OCI-LY3 (cell line): ENCODE results near the gene RANBP6.

Experiments used
- H2AFZ ChIP-seq: fragments of 200-600, 300-600 bp; shearing (Covaris generic); 2 replicates; pipeline ENCODE4 v1.6.0; 2014; ENCODE audit warnings: antibody characterized with exemption, low read depth, low read length
- H3K27ac ChIP-seq: fragments of 200-600, 300-600 bp; sonication (generic); 2 replicates; pipeline ENCODE4 v1.5.1; 2014; ENCODE audit warnings: mild to moderate bottlenecking, low read length, moderate library complexity, mixed read lengths
- H3K27me3 ChIP-seq: fragments of 200-600, 300-600 bp; sonication (generic); 2 replicates; pipeline ENCODE4 v1.6.1; 2014; ENCODE audit warnings: low read depth, low read length, mixed read lengths
- H3K36me3 ChIP-seq: fragments of 200-600, 300-600 bp; sonication (generic); replicated peaks from 2 replicates; pipeline ENCODE3; 2014; ENCODE audit warnings: low read depth, low read length, mixed read lengths
- H3K4me1 ChIP-seq: fragments of 300-600, 200-600 bp; sonication (generic); 2 replicates; pipeline ENCODE4 v1.6.1; 2014; ENCODE audit warnings: low read length, mixed read lengths
- H3K4me2 ChIP-seq: fragments of 200-600, 300-600 bp; sonication (generic); 2 replicates; pipeline ENCODE4 v1.6.1; 2014; ENCODE audit warnings: low read length, mixed read lengths
- H3K4me3 ChIP-seq: fragments of 300-600, 200-600 bp; sonication (generic); 2 replicates; pipeline ENCODE4 v1.5.1; 2014; ENCODE audit warnings: antibody characterized with exemption, mild to moderate bottlenecking, low read length, moderate library complexity
- H3K79me2 ChIP-seq: fragments of 300-600, 200-600 bp; shearing (Covaris generic); 2 replicates; pipeline ENCODE4 v1.6.1; 2014; ENCODE audit warnings: mild to moderate bottlenecking, low read length, mixed read lengths
- H3K9ac ChIP-seq: fragments of 300-600, 200-600 bp; shearing (Covaris generic); 2 replicates; pipeline ENCODE4 v1.6.0; 2014; ENCODE audit warnings: mild to moderate bottlenecking, low read length, moderate library complexity
- H3K9me3 ChIP-seq: fragments of 200-600, 300-600 bp; shearing (Covaris generic); 2 replicates; pipeline ENCODE4 v1.6.1; 2014; ENCODE audit warnings: low read length, mixed read lengths; ENCODE audit not compliant: insufficient read depth
- H4K20me1 ChIP-seq: fragments of 200-600, 300-600 bp; sonication (generic); 2 replicates; pipeline ENCODE4 v1.6.1; 2016; ENCODE audit warnings: low read length, mixed read lengths; ENCODE audit not compliant: insufficient read depth
- EZH2phosphoT487 ChIP-seq: fragments of 200-600 bp; shearing (Covaris generic); IDR thresholded peaks from 2 replicates; pipeline ENCODE4 v1.6.1; 2018; ENCODE audit warnings: antibody characterized with exemption, mixed run types, low read depth
- TF ChIP-seq, protein P1 (sequence below): fragments of 200-600, 300-600 bp; sonication (generic); IDR thresholded peaks from 2 replicates; pipeline ENCODE4 v1.5.1; 2014; ENCODE audit warnings: antibody characterized with exemption, low read length, low read depth

The RANBP6 gene

DNA sequence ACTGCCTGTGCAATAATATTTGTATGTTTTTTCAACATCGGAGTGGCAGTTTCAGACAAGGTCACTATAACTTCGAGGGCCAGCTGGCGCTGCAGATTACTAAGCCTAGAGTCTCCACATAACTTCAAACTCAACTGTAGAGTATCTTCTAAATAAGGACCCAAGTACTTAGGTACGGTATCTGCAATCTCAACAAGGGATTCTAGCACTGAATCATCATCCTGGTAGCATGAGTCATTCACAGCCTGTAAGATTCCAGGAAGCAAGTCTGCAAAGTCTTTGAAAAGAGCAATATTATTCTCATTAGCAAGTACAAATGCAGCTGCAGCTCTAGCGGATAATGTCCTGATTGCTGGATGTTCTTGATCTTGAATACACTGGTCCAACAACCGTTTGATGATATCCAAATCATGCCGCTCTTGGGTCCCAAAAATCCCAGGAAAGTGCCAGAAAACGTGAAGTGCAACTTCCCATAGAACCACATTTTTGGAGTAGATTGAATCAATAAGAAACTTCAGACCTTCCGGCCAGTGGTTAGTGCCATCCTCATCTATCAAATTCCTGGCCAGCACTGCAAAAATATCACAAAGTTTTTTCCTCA, 654 bp downstream of the RANBP6 start:
- H3K9ac ChIP-seq: peak overlapping the region; percentile 77
- no peaks in the 10 kb centered on the region for H3K27me3 ChIP-seq
- peak overlapping the region; percentile 35 for H3K27ac ChIP-seq
- peaks cover 56% of the 10 kb centered on the region for H3K79me2 ChIP-seq
- H3K4me1 ChIP-seq: peaks cover 13% of the 10 kb centered on the region
- TF ChIP-seq, protein P1, sequence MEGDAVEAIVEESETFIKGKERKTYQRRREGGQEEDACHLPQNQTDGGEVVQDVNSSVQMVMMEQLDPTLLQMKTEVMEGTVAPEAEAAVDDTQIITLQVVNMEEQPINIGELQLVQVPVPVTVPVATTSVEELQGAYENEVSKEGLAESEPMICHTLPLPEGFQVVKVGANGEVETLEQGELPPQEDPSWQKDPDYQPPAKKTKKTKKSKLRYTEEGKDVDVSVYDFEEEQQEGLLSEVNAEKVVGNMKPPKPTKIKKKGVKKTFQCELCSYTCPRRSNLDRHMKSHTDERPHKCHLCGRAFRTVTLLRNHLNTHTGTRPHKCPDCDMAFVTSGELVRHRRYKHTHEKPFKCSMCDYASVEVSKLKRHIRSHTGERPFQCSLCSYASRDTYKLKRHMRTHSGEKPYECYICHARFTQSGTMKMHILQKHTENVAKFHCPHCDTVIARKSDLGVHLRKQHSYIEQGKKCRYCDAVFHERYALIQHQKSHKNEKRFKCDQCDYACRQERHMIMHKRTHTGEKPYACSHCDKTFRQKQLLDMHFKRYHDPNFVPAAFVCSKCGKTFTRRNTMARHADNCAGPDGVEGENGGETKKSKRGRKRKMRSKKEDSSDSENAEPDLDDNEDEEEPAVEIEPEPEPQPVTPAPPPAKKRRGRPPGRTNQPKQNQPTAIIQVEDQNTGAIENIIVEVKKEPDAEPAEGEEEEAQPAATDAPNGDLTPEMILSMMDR: no peak
- no peak for TF ChIP-seq EZH2phosphoT487
- H3K9me3 ChIP-seq: no peaks in the 10 kb centered on the region
- peak overlapping the region; percentile 96; the same call in 1 of the 2 replicates for H2AFZ ChIP-seq
- peaks cover 14% of the 10 kb centered on the region for H3K36me3 ChIP-seq
- H4K20me1 ChIP-seq: no peaks in the 10 kb centered on the region
- peak overlapping the region; percentile 91 for H3K4me3 ChIP-seq
- peak overlapping the region; percentile 94 for H3K4me2 ChIP-seq

DNA sequence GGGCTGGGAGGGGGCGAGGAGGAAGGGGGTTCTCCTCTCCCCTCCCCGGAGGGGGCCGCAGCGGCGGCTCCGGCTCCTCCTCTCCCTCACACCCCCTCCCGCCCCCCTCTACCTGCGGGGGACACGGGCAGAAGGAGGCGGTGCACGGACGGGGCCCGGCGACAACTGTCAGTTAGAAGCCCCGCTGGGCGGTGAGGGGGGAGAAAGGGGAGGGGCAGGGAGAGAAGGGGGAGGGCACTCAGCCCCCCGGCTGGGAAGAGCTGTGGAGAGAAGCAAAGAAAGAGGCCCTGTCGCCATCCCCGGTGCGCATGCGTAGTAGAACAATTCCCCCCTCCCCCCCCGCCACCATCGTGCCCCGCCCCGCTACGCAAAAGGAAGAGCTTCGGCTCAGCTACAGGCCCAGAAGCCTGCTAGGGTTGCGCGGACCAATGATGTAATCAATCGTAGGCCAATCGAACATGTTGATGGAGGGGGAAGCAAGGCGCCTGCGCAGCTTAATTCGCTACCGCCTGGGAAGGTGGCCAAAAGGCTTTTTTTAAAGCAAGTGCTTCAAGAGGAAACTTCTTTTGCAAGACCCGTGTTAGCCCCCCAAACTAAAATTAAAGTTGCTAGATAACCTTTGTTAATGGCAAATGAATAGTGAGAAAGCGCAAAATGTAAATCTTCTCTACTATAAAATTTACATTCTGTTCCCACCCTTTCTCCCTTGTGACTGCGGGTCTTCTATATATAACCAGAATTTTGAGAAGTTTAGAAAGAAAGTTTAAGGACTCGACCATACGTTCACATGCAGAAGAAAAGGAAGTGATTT, 7.0 kb downstream of the RANBP6 start:
- H3K9ac ChIP-seq: peak overlapping the region; percentile 76
- no peaks in the 10 kb centered on the region for H3K27me3 ChIP-seq
- peaks cover 16% of the 10 kb centered on the region for H4K20me1 ChIP-seq
- TF ChIP-seq, protein P1: no peak
- TF ChIP-seq EZH2phosphoT487: no peak
- H3K4me2 ChIP-seq: peak overlapping the region; percentile 91
- peaks cover 20% of the 10 kb centered on the region for H3K4me1 ChIP-seq
- H3K27ac ChIP-seq: peak overlapping the region; percentile 72
- H3K4me3 ChIP-seq: peak overlapping the region; percentile 89
- H3K36me3 ChIP-seq: peaks cover 9% of the 10 kb centered on the region
- H3K9me3 ChIP-seq: no peaks in the 10 kb centered on the region
- peak overlapping the region; percentile 56 for H2AFZ ChIP-seq
- peaks cover 77% of the 10 kb centered on the region for H3K79me2 ChIP-seq

DNA sequence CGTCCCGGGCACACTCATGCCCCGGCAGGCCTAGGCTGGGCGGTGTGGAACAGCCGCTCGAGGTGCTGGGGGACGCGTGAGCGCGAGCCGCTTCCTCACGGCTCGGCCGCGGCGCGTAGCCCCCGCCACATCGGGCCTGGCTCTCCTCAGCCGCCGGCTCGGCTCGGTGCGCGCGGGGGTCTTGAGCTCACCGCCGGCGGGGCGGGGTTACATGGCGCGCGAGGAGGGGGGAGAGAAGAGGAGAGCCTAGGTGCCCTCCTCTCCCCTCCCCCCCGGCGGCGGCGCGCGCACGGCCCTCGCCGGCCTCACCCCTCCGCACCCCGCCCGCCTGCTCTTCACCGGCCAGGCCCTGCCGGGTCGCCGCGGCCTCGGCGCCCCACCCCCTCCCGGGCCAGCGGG, 7.7 kb downstream of the RANBP6 start:
- Histone ChIP-seq H3K4me2 (peak overlapping the region; percentile 83), H4K20me1 (peaks cover 16% of the 10 kb centered on the region), H3K9me3 (no peaks in the 10 kb centered on the region), H3K27me3 (no peaks in the 10 kb centered on the region), H3K9ac (peak overlapping the region; percentile 76), H3K4me1 (peaks cover 20% of the 10 kb centered on the region), H2AFZ (peak overlapping the region; percentile 56; the same call in 1 of the 2 replicates), H3K4me3 (peak overlapping the region; percentile 89), H3K36me3 (peaks cover 8% of the 10 kb centered on the region), H3K27ac (peak overlapping the region; percentile 72), H3K79me2 (peaks cover 75% of the 10 kb centered on the region)
- TF ChIP-seq EZH2phosphoT487: no peak
- TF ChIP-seq, protein P1: no peak

DNA sequence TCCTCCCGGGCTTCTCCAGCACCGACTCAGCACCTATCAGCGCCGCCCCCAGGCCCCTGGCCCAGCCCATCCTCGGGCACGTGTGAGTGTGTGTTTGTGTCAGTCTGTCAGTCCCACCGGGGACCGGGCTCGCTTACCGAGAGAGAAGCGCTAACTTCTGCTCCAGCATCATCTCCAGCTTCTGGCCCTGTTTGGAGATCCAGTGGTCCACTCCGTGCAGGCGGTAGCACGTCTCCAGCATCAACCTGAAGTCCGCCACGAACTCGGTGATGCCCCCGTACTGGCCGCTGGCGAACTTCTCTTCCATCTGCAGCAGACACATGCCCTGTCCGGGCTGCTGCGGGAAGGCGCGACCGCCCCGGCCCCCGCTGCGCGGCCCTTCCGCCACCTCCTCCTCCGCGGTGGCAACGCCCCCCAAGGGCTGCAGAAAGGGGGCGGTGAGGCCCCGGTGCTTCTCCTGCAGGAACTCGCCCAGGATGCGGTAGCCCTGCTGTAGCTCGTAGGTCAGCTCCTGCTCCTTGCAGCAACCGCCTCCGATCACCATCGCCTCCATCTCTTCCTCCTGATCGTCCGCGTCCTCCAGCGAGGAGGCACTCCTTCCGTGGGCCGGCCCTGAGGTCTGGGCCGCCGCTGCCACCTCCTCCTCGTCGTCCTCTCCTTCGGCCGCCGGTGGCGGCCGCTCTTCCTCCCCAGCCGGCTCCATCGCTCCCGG, 8.2 kb downstream of the RANBP6 start:
- Histone ChIP-seq H2AFZ (no peak overlapping the region), H3K79me2 (peaks cover 72% of the 10 kb centered on the region)

More for the DNA sequence above, 8.2 kb downstream of the RANBP6 start:
- Histone ChIP-seq H3K9ac (peak overlapping the region; percentile 76), H4K20me1 (peaks cover 16% of the 10 kb centered on the region), H3K4me2 (peak overlapping the region; percentile 83), H3K4me1 (peaks cover 20% of the 10 kb centered on the region), H3K36me3 (peaks cover 8% of the 10 kb centered on the region), H3K4me3 (peak overlapping the region; percentile 89), H3K27me3 (no peaks in the 10 kb centered on the region), H3K27ac (peak overlapping the region; percentile 72), H3K9me3 (no peaks in the 10 kb centered on the region)
- TF ChIP-seq EZH2phosphoT487: no peak
- TF ChIP-seq, protein P1: 0 out of 2 replicates have a peak, but pooled peaks have one; percentile 4
